ENCODE results near the gene DOCK10.

The DOCK10 gene

DNA sequence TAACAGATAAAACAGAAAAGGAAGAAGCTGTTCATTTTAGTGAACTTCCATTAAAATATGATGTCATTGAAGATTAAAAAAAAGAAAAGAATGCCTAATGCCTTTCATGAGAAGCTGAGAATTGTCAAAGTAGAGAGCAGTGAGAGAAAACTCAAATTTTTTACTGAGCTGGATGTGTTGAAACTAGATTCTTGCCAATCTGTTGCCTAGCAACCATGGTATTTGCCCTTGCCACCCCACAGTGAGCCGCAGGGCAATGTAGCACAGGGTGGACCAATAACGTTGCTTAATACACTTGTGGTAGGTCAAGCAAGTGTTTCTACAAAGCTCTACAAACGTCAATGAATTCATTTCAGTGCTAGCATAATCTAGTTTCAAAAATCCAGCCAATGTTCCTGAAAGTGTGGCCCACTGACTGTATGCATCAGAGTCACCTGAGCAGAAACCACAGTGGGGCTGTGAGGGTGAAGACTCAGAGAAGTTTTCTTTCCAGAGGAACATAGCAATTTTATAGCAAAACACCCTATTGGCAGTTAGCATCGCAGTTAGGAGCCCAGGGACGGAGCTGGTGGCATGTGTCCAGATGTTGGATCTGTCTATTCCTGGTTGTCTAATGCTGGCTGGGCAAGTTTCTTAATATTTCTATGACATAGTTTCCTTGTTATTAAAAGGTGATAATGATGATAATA is 132.2 kb downstream of the DOCK10 start:
- in situ Hi-C loops (cut with HindIII; ENCODE audit: low pct_ligation_motif_present, low pct_unique_long_range_greater_than_20kb, low sequenced_read_pairs), result no loop called here
- no peak for DNase-seq

DNA sequence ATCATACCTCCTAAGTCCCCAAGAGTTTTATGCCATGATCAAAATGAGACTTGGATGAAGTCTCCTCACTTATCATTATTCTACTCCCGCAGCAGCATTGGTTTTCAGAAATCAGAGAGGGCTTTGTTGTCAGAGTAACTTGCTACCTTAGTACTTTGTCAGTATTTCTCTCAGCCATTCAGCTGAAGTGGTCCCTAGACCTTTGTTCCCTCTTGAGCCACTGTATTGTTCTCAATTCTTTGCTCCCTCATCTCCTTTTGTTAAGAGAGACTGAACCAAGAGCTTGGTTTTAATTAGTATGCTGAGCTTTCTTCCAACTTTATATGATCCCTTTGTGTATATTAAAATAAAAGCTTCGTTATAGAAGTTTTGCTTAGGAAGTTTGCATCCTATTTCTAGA is 133.4 kb downstream of the DOCK10 start:
- in situ Hi-C loops (cut with HindIII; ENCODE audit: low pct_ligation_motif_present, low pct_unique_long_range_greater_than_20kb, low sequenced_read_pairs), result no loop called here
- DNase-seq, result no peak

DNA sequence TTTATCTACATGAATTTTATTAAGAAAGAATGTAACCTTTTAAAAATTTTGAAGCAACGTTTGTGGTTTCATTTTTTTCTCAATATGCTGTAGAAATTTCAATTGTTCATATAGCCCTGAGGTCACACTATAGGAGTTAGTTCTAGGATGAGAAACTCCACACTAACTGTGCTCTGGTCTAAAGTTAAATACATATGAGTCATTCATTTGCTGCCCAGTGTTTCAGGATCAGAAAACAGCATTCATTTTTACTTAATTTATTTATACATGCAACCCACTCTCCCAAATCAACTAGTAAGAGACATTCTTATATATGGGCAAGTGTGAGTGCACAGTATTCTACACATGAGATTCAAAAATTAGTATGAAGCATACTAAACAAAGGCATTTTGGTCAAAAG is 137.9 kb downstream of the DOCK10 start:
- DNase-seq, result no peak

DNA sequence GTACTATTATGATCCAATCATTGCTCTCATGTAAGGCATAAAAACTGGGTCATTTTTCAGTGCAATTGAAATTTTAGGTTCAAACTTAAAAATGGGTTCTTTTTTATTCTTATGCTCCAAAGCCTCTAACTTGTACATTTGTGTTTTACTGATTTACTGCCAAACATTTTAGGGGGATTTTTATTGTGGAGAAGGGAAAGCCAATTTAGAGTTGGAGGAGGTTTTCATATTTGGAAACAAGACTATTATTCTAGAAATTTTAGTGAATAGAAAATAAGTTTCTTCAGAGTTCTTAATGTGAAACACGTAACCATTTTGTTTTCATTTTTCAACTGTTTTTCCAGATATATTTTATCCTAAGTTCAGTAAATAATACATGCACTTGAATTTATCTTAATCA is 138.6 kb downstream of the DOCK10 start:
- no peak for DNase-seq
- in situ Hi-C loops (cut with HindIII; ENCODE audit: low pct_ligation_motif_present, low pct_unique_long_range_greater_than_20kb, low sequenced_read_pairs), result no loop called here

More for the DNA sequence above, 137.9 kb downstream of the DOCK10 start:
- in situ Hi-C loops (cut with HindIII; ENCODE audit: low pct_ligation_motif_present, low pct_unique_long_range_greater_than_20kb, low sequenced_read_pairs), result no loop called here

DNA sequence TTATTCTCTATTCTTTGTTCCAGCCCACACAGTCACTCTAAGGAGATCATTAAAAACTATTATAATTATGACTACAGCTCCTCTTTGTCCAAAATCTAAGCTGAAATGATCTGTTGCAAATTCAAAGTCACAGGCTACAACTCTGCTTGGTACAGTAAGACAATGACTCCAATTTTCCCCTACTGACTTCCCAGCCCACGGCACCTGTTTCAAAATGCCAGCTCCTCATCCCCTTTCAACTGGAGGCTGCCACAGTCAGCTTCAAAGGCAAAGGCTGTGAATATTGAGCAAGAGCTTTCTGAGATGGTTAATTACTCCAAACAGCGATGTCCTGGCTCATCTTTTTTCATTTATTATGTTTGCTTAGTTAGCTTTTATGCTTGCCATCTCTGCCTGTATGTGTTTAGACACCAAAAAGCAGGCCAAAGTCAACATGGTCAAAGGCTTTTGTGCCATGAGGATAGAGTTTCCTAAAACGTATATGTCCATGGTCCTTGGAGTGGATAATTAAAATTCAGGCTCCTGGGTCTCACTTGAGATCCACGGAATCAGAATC is 141.1 kb downstream of the DOCK10 start:
- no peak for DNase-seq
- in situ Hi-C loops (cut with HindIII; ENCODE audit: low pct_ligation_motif_present, low pct_unique_long_range_greater_than_20kb, low sequenced_read_pairs), result no loop called here

DNA sequence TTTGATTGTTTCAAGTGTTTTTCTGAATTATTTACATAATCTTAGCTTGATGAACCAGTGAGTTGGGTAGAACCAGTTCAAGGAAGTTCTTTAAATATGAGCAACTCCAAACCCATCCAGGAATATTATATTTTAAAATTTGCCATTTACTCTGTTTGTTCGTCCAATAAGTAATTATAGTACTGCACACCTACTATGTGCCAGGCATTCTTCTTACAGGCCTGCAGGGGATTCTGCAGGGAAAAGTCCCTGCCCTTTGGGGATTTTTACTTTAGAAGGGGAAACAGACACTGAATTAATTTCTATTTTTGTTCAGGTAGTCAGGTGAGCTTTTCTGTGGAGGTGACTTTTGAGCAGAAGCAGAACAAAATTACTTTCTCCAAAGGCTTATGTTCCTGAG is 146.9 kb downstream of the DOCK10 start:
- DNase-seq, result no peak
- in situ Hi-C loops (cut with HindIII; ENCODE audit: low pct_ligation_motif_present, low pct_unique_long_range_greater_than_20kb, low sequenced_read_pairs), result no loop called here

DNA sequence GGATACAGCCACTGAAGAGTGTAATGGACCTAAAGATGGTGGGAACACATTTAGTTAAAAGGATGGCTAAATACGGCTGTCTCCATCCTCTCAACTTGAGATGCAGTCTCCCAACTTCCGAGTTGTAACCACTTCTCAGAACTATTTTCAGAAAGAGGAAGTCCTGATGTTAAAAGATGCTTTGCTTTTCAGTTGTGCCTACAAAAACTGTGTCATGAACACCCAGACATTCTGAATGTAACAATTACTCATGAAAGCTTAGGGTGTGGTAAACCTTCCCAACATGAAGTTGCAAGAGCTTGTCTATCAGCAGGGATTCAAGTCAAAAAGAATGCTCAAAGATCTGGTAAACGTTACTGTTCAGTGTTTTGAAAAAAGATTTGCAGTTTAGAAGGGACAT is 147.9 kb downstream of the DOCK10 start:
- DNase-seq, result no peak
- in situ Hi-C loops (cut with HindIII; ENCODE audit: low pct_ligation_motif_present, low pct_unique_long_range_greater_than_20kb, low sequenced_read_pairs), result no loop called here

DNA sequence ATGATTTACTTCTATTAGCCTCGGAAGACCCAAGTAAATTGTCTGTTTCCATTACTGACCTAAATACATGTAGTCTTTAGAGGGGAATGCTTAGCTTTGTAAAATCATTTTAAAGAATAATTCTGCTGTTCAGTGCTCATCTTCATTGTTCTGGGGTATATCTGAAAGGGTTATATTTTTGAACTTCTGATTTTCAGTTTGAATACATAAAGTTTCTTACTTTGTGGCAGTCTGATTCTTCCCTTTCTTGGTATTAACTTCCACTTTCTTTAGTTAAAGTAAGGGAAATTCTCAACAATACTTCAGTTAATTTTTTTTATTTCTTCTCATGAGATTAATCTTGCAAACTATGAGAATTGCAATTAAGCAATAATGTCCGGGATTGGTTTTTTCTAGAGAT is 148.4 kb downstream of the DOCK10 start:
- no peak for DNase-seq
- in situ Hi-C loops (cut with HindIII; ENCODE audit: low pct_ligation_motif_present, low pct_unique_long_range_greater_than_20kb, low sequenced_read_pairs), result no loop called here

DNA sequence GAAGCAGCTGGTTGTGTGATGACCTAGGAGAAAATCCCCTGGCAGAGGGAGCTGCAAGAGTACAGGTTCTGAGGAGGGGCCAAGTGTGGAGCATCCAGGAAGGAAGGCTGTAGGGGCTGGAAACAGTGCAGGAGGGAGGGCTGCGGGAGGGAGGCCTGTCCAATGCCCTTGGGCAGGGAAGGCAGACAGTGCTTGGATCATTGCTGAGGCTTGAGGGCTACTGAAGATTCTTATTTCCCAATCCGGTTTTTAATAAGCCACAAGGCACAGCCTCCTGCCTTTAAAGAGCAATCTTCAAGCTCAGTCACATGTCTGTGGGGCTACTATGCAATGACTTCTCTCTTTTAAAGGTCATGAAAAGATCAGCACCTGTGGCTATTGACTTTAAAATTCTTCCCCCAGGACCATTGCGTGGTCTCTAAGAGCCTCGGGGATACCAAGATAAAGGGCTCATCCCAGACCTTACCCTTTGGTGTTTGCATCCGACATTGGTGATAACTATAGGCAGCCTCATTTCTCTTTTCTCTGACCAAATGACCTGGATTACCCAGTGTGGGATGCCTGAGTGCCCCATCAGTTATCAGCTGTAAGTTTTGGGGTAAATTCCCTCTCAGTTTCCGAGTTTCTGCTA is 149.6 kb downstream of the DOCK10 start:
- in situ Hi-C loops (cut with HindIII; ENCODE audit: low pct_ligation_motif_present, low pct_unique_long_range_greater_than_20kb, low sequenced_read_pairs), result no loop called here
- DNase-seq, result no peak

DNA sequence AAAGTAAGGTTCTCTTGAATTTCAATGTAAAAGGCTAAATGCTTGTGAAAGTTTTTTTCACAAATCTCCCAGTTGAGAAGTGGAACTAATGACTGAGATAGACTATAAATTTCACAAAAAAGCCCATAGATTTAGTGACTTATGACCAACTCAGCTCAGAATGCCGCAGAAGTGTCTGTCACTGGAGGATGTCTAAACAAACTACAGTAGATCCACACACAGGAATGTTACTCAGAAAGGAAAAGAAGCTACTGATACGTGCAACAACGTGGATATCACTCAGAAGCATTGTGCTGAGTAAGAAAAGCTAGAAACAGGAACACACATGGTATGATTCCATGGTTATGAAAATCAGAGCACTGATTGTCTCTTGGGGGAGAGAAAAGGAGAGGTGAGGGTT is 151.9 kb downstream of the DOCK10 start:
- in situ Hi-C loops (cut with HindIII; ENCODE audit: low pct_ligation_motif_present, low pct_unique_long_range_greater_than_20kb, low sequenced_read_pairs), result no loop called here
- DNase-seq, result no peak

DNA sequence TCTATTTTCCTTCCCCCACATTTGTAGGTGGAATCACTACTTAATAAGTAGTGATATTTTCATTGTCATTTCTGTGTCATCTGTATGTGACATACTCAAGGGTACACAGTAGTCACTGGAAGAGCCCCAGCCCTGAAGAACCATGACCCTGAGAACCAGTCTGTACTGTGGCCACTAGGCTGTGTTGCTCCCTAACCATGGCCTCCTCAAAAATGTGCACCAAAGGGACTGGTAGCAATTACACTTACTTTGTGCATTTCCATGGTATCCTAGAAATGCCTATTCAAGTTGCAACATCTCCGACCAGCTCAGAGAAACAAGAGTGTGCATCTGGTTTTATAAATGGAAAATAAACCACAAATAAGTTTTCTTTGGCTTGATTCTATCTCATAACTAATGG is 155.1 kb downstream of the DOCK10 start:
- DNase-seq, result no peak
- in situ Hi-C loops (cut with HindIII; ENCODE audit: low pct_ligation_motif_present, low pct_unique_long_range_greater_than_20kb, low sequenced_read_pairs), result no loop called here

DNA sequence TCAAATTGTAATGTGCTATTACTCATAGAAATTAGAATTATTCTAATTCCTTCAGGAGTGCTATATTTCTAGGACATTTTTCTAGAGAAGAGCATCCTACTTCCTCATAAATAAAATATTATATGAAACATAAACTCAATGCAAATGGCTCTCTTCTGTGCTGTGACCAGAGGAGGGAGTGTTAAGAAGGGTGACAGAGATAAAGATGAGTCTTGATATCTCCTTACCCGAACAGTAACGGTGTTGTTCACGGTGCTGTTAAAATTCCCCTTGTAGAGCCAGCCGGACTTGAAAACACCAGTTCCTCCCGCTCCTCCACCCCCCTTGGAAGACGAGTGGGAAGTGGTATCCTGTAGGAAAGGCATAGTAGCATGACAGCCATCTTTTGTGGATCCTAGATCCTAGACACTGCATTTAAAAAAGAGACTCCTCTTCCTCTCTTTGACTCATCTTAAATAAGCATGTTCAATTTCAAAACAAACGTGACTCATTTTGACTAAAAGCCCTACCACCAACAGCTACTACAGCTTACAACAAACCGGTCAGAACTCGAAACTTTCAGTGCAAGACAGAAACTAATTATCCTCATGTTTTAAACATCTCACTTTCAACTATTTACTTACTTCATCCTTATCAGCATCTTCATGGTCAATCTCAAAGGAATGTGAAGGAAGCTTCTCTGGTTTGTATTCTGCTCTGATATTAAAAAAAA is 156.3 kb downstream of the DOCK10 start:
- DNase-seq, result peak; percentile 19
- in situ Hi-C loops (cut with HindIII; ENCODE audit: low pct_ligation_motif_present, low pct_unique_long_range_greater_than_20kb, low sequenced_read_pairs), result no loop called here

DNA sequence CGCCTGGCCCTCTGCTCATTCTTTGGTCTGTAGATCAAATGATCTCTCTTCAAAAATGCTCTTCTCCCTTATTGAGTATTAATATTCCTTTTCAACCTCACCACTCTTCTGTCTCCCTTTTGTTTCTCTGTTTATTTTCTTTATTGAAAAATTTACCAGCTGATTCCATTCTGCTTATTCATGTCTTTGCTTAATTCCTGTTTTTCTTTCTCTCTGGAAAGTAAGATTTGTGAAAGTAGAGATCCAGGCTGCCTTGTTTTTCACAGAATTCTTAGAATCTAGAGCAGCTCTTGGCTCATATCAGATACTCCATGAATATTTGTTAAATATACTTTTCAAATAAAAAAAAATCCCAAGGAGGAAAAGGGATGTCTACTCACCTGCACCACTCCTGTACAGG is 157.0 kb downstream of the DOCK10 start:
- DNase-seq, result no peak
- in situ Hi-C loops (cut with HindIII; ENCODE audit: low pct_ligation_motif_present, low pct_unique_long_range_greater_than_20kb, low sequenced_read_pairs), result no loop called here

DNA sequence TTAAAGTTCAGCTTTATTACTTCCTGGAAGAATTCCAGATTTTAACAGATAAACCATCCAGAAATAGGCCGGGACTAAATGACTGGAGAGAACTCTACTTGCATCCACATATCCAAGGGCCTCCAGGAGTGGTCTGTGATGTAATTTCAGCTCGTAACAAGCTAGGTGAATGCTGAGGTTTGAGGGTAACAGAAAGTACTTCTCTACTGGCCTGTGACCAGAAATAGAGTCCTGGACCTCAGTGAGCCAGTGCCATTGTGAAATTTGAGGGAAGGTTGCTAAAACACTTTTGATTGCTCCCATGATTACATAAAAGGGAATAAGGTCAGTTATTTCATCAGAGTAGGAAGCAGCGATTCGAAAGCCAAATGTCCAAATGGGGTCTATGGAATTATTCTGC is 158.1 kb downstream of the DOCK10 start:
- peak; percentile 48 for DNase-seq
- in situ Hi-C loops (cut with HindIII; ENCODE audit: low pct_ligation_motif_present, low pct_unique_long_range_greater_than_20kb, low sequenced_read_pairs), result no loop called here

DNA sequence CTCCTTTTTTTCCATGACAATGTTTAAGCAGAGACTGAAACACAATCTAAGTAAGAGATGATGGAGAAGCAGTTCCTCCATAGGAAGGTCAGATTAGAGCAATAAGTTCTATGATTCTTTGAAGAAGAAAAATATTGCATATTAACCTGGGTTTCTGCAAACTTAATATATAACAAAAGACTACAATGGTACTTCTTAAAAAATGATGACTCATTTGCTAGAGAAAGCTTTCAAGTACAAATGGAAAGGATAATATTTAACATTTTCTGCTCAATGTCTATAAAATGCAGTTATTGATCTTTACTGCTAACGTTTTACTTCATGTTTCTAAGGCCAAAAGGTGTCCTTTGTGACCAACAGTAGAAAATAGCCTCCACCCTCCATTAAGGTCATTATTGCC is 158.6 kb downstream of the DOCK10 start:
- in situ Hi-C loops (cut with HindIII; ENCODE audit: low pct_ligation_motif_present, low pct_unique_long_range_greater_than_20kb, low sequenced_read_pairs), result no loop called here

DNA sequence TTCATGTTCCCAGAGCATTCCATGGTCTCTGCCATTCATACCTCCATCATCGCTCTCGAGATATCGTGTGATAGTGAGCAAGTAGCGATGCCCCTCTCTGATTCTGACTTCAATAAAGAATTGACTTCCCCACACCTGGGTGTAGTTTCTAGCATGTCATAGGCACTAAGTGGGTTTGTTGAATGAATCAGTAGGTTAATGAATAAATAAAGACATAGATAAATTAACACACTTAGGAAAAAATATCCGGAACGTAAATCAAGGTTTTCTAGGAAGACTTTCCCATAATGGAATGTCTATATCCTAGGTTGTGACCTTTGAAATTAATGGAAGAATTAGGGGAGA is 159.1 kb downstream of the DOCK10 start:
- DNase-seq, result peak; percentile 51
- in situ Hi-C loops (cut with HindIII; ENCODE audit: low pct_ligation_motif_present, low pct_unique_long_range_greater_than_20kb, low sequenced_read_pairs), result no loop called here

More for the DNA sequence above, 158.6 kb downstream of the DOCK10 start:
- DNase-seq, result peak; percentile 30

DNA sequence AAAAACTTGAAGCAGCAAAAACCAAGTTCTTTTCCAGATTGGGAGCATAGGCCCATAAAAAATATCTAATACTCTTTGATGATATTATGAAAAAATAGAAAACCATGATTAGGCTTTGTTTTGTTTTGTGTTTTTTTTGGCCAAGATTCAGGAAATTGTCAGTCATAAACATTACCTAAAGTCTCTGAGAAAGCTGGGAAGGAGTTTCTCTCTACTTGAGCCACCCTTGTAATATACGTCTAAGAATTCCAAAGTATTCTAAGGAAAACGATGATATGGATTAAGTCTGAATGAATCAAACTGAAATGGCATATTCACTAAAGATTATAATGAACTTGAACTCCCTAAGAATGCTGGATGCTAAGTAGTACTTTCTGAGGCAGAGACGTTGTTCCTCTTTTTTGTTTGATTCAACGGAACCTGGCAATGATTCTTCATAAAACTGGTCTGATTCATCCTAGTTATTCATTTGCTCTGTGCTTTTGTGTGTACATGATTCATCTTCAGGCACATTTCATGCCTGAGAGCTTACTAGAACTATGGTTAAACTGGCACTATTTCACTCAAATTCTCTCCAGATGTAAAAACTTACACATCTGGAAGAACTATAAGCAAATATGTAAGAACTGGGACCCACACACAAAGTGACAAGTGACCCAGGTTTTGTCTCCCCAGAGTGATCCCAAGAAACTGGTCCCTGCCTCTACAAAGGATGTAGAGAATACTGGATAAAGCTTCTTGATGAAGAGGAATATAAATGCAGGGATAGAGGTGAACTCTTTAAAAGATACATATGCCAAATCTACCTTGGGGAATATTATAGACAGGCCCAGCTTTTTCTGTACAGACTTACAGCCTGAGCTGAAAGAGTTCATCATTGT is 159.7 kb downstream of the DOCK10 start:
- in situ Hi-C loops (cut with HindIII; ENCODE audit: low pct_ligation_motif_present, low pct_unique_long_range_greater_than_20kb, low sequenced_read_pairs), result no loop called here
- peak; percentile 93 for DNase-seq

DNA sequence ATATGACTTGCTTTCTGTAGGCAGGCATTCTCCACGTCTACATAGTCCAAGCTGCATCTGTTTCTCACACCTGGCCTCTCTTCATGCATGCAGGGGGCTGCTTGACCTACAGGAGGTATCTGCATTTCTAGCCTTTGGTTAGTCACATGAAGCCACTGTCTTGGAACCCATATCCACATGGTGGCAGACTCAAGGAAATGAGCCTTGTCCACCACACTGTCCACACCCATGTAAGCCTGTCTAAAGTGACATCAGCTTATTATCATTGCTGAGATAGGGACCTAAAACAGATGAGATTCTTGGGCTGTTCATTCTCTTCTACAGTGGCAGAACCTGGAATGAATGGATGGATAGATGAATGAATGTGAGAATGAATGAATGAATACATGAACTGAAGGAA is 160.4 kb downstream of the DOCK10 start:
- in situ Hi-C loops (cut with HindIII; ENCODE audit: low pct_ligation_motif_present, low pct_unique_long_range_greater_than_20kb, low sequenced_read_pairs), result no loop called here
- DNase-seq, result peak; percentile 52

DNA sequence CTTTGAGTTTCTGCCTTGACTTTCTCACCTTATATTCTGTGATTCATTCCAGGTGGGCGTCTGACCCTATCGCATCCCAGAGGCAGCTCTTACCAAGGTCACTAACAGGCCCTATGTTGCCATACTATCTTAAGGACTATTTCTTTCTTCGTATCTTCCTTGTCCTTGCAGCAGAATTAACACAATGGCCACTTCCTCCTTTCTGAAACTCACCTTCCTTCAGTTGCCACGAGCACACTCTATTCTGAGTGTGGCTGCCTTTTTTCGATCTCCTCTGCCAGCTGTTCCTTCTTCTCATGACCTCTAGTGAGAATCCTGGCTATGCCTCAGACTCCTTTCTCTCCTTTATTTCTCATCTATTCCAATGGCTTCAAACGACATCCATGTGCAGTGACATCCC is 165.7 kb downstream of the DOCK10 start:
- DNase-seq, result no peak
- in situ Hi-C loops (cut with HindIII; ENCODE audit: low pct_ligation_motif_present, low pct_unique_long_range_greater_than_20kb, low sequenced_read_pairs), result no loop called here

All from ACHN (cell line).